ENCODE measurements around the gene SENP2. TPM values are rescaled to one million over a fixed set of nuclear protein-coding genes. Genes with fewer than 3 reads are reported as not detected.
A peak's percentile ranks its signal among the peaks of the same experiment; 100 is the strongest.

SENP2 gene
- total RNA-seq, 1 experiment from 2014 or later = 46.4 TPM

DNA sequence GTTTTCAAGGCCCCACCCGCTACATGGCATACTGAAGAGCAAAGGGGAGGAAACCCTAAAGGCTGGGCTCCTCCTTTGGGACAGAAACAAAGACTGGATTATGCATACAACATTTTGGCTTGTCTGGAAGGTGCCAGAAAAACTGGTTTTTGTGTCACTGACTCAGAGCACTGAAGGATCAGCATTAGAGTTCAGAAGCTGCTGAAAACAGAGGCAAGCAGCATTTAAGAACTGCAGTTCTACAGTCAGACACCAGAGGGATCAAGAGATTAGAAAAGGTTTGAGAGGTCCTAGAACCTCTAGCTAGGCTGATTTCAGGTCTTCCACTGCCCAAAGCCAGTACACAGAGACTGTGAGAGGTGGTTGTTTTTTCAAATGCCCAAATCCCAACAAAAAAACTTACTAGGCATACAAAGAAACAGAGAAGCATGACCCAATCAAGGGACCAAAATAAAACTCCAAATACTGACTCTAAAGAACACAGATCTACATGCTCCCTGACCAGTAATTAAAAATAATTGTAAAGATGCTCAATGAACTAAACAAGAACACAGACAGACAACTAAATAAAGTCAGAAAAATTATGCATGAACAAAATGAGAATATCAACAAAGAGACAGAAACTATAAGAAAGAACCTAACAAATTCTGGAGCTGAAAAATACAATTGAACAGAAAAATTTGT, 91.2 kb downstream of the SENP2 start:
- POLR2A ChIA-PET (ENCODE audit: unreplicated experiment) = interaction anchor here (0.7 kb wide), 1 partner anchor 255 kb away, joined by 5 read pairs; no protein-coding TSS in a partner anchor
- Histone ChIP-seq H3K27me3 (ENCODE audit: low read length) (no peaks in the 10 kb centered on the region), H3K36me3 (ENCODE audit: low read depth, low read length) (peaks cover 69% of the 10 kb centered on the region), H3F3A (ENCODE audit: low read length, unreplicated experiment) (peaks cover 3% of the 10 kb centered on the region), H3K79me2 (ENCODE audit: low read length) (peaks cover 26% of the 10 kb centered on the region), H3K9me3 (ENCODE audit: low read length) (no peaks in the 10 kb centered on the region), H3K27ac (ENCODE audit: low read length) (peak overlapping the region; percentile 38), H3K9me2 (replicated peaks; ENCODE audit: low read length) (no peaks in the 10 kb centered on the region), H3K9ac (ENCODE audit: low read length) (0 out of 2 replicates have a peak overlapping the region, but pooled peaks have one; percentile 1), H3K4me2 (ENCODE audit: low read length) (no peak overlapping the region), H3K4me1 (ENCODE audit: insufficient read depth, low read length) (no peaks in the 10 kb centered on the region), H3K4me3 (ENCODE audit: low read length) (no peak overlapping the region), H4K20me1 (ENCODE audit: low read length) (no peaks in the 10 kb centered on the region), H2AFZ (ENCODE audit: low read length) (no peak overlapping the region)
- CTCF ChIA-PET = interaction anchor here (0.6 to 2.1 kb wide), 4 partner anchors 17 to 91 kb away, joined by 3 to 8 read pairs (median 4); no protein-coding TSS in a partner anchor
- intact Hi-C loops (cut with micrococcal nuclease) = loop anchor here (1.0 to 2.0 kb wide), 2 partner anchors 56 to 91 kb away; no protein-coding TSS in a partner anchor
- no TSS peak for BruUV-seq (replicated peaks)
- peak; percentile 94 for ATAC-seq
- TF ChIP-seq EZH2phosphoT487 (IDR thresholded peaks at IDR 0.05; ENCODE audit: borderline replicate concordance, low read length) (no peak), EZH2 (IDR thresholded peaks at IDR 0.05; ENCODE audit: low read length, unreplicated experiment) (no peak), CTCF (conservative IDR thresholded peaks at IDR 0.05; ENCODE audit: low read depth, low read length) (peak; percentile 89)
- peak; percentile 98 for DNase-seq

DNA sequence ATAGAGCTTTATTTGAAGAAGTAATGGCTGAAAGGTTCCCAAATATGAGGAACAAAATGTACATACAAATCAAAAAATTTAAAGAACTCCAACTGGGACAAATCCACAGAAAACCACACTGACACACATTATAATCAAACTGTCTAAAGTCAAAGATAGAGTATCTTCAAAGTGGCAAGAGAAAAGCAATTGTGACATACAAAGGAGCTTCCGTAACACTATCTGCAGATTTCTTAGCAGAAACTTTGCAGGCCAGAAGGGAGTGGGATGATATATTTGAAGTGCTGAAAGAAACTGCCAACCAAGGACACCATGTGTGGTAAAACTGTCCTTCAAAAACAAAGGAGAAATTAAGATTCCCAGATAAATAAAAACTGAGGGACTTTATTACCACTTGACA, 91.9 kb downstream of the SENP2 start:
- Histone ChIP-seq H3K9ac (ENCODE audit: low read length) (no peak overlapping the region), H3K36me3 (ENCODE audit: low read depth, low read length) (peaks cover 68% of the 10 kb centered on the region), H3K4me3 (ENCODE audit: low read length) (no peak overlapping the region), H3K4me2 (ENCODE audit: low read length) (no peak overlapping the region), H3K9me2 (replicated peaks; ENCODE audit: low read length) (no peaks in the 10 kb centered on the region), H4K20me1 (ENCODE audit: low read length) (no peaks in the 10 kb centered on the region), H3K27ac (ENCODE audit: low read length) (peak overlapping the region; percentile 38), H3K9me3 (ENCODE audit: low read length) (no peaks in the 10 kb centered on the region), H3K27me3 (ENCODE audit: low read length) (no peaks in the 10 kb centered on the region), H3K4me1 (ENCODE audit: insufficient read depth, low read length) (no peaks in the 10 kb centered on the region), H3F3A (ENCODE audit: low read length, unreplicated experiment) (peaks cover 3% of the 10 kb centered on the region), H3K79me2 (ENCODE audit: low read length) (peaks cover 30% of the 10 kb centered on the region), H2AFZ (ENCODE audit: low read length) (no peak overlapping the region)
- ChIA-PET POLR2A (ENCODE audit: unreplicated experiment) (interaction anchor here (0.7 kb wide), 1 partner anchor 254 kb away, joined by 5 read pairs; no protein-coding TSS in a partner anchor), CTCF (interaction anchor here (1.2 to 2.1 kb wide), 2 partner anchors 18 to 90 kb away, joined by 6 to 8 read pairs; no protein-coding TSS in a partner anchor)
- BruUV-seq (replicated peaks) = no TSS peak
- no peak for ATAC-seq
- TF ChIP-seq CTCF (conservative IDR thresholded peaks at IDR 0.05; ENCODE audit: low read depth, low read length) (no peak), EZH2phosphoT487 (IDR thresholded peaks at IDR 0.05; ENCODE audit: borderline replicate concordance, low read length) (no peak), EZH2 (IDR thresholded peaks at IDR 0.05; ENCODE audit: low read length, unreplicated experiment) (no peak)
- no peak for DNase-seq
- intact Hi-C loops (cut with micrococcal nuclease) = no loop called here

DNA sequence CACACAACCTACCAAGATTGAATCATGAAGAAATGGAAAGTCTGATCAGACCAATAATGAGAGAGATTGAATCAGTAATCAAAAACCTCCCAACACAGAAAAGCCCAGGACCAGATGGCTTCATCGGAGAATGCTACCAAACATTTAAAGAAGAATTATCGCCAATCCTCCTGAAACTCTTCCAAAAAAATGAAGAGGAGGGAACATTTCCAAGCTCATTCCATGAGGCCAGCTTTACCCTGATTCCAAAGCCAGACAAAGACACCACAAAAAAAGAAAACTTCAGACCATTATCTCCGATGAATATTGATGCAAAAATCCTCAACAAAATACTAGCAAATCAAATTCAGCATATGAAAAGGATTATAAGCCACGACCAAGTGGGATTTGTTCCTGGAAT, 94.1 kb downstream of the SENP2 start:
- ATAC-seq (no peak), DNase-seq (no peak)
- Histone ChIP-seq H3K4me2 (ENCODE audit: low read length) (no peak overlapping the region), H3K4me3 (ENCODE audit: low read length) (no peak overlapping the region), H3K9me2 (replicated peaks; ENCODE audit: low read length) (no peaks in the 10 kb centered on the region), H3K4me1 (ENCODE audit: insufficient read depth, low read length) (peaks cover 7% of the 10 kb centered on the region), H3K27ac (ENCODE audit: low read length) (no peak overlapping the region), H3F3A (ENCODE audit: low read length, unreplicated experiment) (peaks cover 4% of the 10 kb centered on the region), H3K36me3 (ENCODE audit: low read depth, low read length) (peaks cover 60% of the 10 kb centered on the region), H3K9ac (ENCODE audit: low read length) (no peak overlapping the region), H2AFZ (ENCODE audit: low read length) (no peak overlapping the region), H3K27me3 (ENCODE audit: low read length) (no peaks in the 10 kb centered on the region), H3K9me3 (ENCODE audit: low read length) (no peaks in the 10 kb centered on the region), H4K20me1 (ENCODE audit: low read length) (no peaks in the 10 kb centered on the region), H3K79me2 (ENCODE audit: low read length) (peaks cover 38% of the 10 kb centered on the region)
- ChIA-PET CTCF (no interaction called here), POLR2A (ENCODE audit: unreplicated experiment) (no interaction called here)
- no peak for TF ChIP-seq CTCF (conservative IDR thresholded peaks at IDR 0.05; ENCODE audit: low read depth, low read length)
- TF ChIP-seq EZH2 (IDR thresholded peaks at IDR 0.05; ENCODE audit: low read length, unreplicated experiment) = no peak
- TF ChIP-seq EZH2phosphoT487 (IDR thresholded peaks at IDR 0.05; ENCODE audit: borderline replicate concordance, low read length) = no peak
- intact Hi-C loops (cut with micrococcal nuclease) = no loop called here
- BruUV-seq (replicated peaks) = no TSS peak

All from PC-3 (cell line).